HS-5 (cell line): ENCODE measurements around the gene GALNT2.

ENCODE experiments used
- DNase-seq: peaks from one replicate; pipeline ENCODE4 v3.0.0-alpha.2; 2012; ENCODE audit warnings: low read depth

Gene GALNT2

DNA sequence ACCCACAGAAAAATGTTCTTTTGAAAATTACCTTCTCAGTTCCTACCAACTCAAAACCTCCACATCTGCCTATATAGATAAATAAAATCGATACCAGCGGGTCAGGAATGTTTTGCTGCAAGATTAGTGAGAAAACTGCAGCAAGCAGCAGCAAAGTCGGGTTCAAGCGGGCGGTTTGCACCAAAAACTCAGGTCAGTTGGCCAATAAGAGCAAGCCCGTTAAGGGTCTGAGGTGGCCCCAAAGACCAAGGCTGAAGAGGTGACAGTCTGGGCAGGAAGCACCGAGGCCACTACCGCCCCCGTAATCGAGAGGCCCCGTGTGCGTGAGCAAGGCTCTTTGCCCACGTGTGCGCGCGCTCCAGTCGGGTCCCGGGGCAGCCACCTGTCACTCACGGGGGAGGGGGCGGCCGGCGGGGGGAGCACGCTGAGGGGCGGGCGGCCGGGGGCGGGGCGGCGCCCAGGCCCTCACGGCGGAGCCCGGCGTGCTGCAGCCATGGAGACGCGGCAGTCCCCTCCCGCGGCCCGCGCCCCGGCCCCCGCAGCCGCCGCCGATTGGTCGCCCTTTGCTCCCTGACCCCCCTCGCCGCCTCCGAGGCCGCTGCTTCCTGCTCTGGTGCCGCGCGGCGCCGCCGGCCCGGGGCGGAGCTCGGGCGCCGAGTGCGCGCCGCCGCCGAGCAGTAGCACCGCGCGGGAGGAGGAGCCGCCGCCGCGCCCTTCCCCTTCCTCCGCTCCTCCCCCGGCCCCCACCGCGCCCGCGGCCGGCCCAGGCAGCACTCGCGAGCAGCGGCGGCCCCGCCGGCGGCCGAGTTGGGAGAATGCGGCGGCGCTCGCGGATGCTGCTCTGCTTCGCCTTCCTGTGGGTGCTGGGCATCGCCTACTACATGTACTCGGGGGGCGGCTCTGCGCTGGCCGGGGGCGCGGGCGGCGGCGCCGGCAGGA is at the start of gene GALNT2:
GALNT2 (plus strand) TSS at position 773 of the 939 bp plus-strand sequence; CDS start at position 816, 43 bp downstream.
- DNase-seq = no peak

- no peak for DNase-seq
Measured at GRCh38 chr1:230020451-230020850, 46.6 kb upstream of the GALNT2 start.

- DNase-seq = no peak
Measured at GRCh38 chr1:230022666-230023380, 44.2 kb upstream of the GALNT2 start.

GRCh38 chr1:230025686-230026085 is 41.4 kb upstream of the GALNT2 start:
- DNase-seq = no peak

DNA sequence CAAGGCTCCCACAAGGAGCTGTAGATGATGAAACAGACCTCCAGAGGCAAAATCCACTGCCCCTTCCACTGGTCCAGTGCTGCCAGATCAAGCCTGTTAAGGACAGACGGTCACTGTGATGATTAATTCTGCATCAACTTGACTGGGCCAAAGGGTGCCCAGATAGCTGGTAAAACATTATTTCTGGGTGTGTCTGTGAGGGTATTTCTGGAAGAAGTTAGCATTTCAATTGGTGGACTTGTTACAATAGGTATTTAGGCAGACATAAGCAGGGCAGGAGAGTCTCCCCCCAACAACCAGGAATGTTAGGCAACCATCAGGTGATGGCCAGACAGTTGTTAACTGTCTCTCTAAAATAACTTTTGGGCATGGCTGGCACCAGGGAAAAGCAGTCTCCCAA is 40.9 kb upstream of the GALNT2 start:
- DNase-seq = no peak

GRCh38 chr1:230026572-230026971 is 40.5 kb upstream of the GALNT2 start:
- no peak for DNase-seq

- DNase-seq = no peak
Measured at GRCh38 chr1:230028602-230029223, 38.3 kb upstream of the GALNT2 start.

DNA sequence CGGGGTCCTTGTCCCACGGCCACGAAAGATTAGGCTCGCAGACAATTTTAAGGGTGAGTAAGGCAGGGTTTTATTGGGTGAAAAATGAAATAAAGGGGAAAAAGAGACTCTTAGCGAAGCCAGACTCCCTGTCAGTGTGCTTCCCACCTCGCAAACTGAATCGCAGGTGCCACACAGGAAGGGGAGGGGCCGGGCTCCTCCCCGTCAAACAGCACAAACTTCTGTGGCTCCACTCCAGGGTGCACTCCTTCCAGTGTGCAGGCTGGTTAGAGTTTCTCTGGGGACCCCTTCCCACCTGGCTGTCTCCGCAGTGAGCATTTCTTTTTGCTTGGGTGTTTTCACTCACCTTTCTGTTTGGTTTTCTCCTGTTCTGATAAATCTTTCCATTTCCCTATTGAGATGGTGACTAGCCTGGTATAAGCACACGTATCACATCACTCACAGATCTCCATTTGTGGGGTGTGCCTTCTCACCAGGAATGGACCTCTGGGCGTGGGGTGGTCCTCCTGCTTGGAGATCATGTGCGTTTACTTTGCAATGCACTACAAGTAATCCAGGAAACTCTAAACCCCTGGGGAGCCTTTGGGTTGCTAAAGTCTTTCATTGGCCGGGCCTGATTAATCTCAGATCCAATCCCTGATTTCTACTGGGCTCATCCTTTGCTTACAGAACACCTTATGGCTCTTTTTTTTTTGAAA is 37.6 kb upstream of the GALNT2 start:
- no peak for DNase-seq

DNA sequence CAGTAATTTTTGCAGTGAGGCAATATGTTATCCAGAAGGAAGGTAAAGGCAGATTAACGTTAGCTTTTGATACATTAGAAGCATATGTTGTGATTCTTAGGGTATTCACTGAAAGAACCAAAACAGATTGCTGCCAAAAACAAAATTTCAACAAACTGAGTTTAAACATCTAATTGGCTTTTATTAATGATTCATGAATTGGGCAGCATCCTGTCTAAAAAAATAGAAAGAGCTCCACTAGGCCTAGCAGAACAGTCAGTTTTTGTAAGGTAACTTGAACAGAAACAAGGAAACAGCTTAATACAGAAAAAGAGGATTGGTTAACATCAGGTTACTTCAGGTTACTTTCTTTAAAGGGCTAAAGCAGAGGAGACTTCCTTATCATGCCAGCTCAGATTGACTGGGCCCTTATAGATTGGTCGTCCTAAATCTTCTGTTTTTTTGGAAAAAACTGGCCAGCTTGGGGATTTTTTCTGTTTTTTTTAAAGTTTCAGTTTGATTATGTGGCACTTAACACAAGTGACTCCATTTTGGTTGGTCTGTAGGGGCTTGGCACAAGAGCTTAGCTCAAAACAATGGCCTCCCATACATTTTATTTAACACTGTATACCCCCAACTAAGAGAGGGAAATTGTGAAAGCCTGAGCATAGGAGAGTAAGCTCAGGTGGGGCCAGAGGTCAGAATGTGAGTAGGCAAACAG is 36.8 kb upstream of the GALNT2 start:
- DNase-seq = no peak

DNA sequence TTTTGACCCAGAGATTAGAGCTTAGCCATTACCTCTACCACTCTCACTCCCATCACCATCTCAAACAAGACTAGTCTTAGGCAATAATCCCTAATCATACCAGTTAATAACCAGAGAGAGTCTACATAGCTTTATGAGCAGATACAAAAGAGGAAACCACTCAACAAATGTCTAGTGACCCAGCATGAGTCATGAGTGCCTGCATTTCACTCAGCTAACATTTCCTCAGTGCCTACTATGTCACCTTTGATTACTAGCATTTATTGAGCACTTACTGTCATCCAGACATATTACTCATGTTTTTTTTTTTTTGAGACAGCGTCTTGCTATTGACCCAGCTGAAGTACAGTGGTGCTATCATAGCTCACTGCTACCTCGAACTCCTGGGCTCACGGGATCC is 35.9 kb upstream of the GALNT2 start:
- DNase-seq = peak; percentile 2

GRCh38 chr1:230032516-230033281 is 34.3 kb upstream of the GALNT2 start:
- no peak for DNase-seq

- no peak for DNase-seq
Measured at GRCh38 chr1:230037261-230037660, 29.8 kb upstream of the GALNT2 start.

DNA sequence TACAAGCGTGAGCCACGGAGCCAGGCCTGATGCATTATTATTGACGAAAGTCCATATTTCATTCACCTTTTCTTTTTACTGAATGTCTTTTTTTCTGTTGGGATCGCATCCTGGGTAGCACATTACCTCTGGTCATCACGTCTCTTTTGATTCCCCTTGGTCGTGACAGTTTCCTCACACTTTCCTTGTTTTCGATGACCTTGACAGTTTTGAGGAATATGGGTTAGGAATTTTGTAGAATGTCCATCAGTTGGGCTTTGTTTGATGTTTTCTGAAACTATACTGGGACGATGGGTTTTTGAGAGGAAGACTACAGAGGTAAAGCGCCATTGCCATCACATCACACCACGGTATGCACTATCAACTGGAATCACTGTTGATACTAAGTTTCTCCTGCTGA is 26.6 kb upstream of the GALNT2 start:
- no peak for DNase-seq

DNA sequence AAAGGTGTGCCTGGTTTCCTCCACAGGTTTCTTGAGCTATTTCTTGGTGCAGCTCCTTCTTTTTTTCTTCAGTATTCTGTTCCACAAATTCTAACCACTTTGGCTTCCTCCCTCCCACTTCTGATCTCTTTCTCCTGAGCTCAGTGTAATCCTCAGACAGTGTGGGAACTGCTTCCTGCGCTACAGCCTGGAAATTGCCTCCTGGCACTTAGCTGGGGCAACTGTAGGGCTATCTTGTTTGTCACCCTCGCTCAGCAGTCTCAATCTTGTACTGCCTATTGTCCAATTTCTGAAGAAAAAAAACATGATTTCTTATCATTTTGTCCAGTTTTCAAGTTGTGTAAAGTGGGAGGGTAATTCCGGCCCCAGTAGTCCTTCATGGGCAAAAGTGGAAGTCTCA is 24.0 kb upstream of the GALNT2 start:
- DNase-seq = no peak

- DNase-seq = no peak
Measured at GRCh38 chr1:230044729-230045128, 22.3 kb upstream of the GALNT2 start.

- DNase-seq = no peak
Measured at GRCh38 chr1:230047114-230047865, 19.7 kb upstream of the GALNT2 start.

GRCh38 chr1:230048322-230048721 is 18.7 kb upstream of the GALNT2 start:
- DNase-seq = no peak

DNA sequence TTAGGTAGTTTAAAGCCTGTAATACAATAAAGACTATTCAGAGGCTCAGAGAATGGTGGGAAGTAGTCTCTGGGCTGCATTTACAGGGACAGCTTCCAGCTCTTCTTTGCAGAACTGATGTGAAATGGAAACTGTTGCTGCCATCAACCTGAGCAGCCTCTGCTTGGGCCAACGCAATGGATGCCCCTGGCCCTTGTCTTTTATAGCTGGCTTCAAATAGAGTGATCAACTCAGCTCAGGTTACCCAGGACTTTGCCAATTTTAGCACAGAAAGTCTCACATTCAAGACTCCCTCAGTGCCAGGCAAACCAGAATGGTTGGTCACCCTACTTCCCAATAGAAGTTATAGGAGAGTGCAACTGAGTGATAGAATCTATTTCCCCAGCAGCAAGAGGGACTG is 18.1 kb upstream of the GALNT2 start:
- no peak for DNase-seq

- DNase-seq = no peak
Measured at GRCh38 chr1:230049731-230050130, 17.3 kb upstream of the GALNT2 start.
